Muscle layer of colon (tissue), 2 donors: Measurements from ENCODE around the gene FSTL5.

Experiments
- H3K27ac ChIP-seq: one replicate; pipeline ENCODE4 v1.7.0; 2013; ENCODE audit warnings: low read depth, mild to moderate bottlenecking, low read length, moderate library complexity
- H3K27me3 ChIP-seq, 2 donors: one replicate each; pipeline ENCODE4 v1.7.0; 2013; ENCODE audit warnings: low read length in 2 of 2, mild to moderate bottlenecking in 2 of 2; ENCODE audit not compliant: insufficient read depth in 2 of 2, control insufficient read depth in 1 of 2
- H3K36me3 ChIP-seq: one replicate; pipeline ENCODE4 v1.7.0; 2013; ENCODE audit warnings: mild to moderate bottlenecking, low read length; ENCODE audit not compliant: insufficient read depth
- H3K4me1 ChIP-seq: one replicate; pipeline ENCODE4 v1.7.0; 2013; ENCODE audit warnings: mild to moderate bottlenecking, low read length; ENCODE audit not compliant: insufficient read depth
- H3K4me3 ChIP-seq, 2 donors: one replicate each; pipeline ENCODE4 v1.7.0; 2013; ENCODE audit warnings: low read length in 2 of 2, low read depth in 1 of 2, mild to moderate bottlenecking in 1 of 2, moderate library complexity in 1 of 2
- H3K9ac ChIP-seq: one replicate; pipeline ENCODE4 v1.7.0; 2013; ENCODE audit warnings: low read length
- H3K9me3 ChIP-seq: one replicate; pipeline ENCODE4 v1.7.0; 2013; ENCODE audit warnings: mild to moderate bottlenecking, low read length
- donor health status: abdominal sarcoma.
- donor health status: Adenocarcinoma of cecum.

The FSTL5 gene

DNA sequence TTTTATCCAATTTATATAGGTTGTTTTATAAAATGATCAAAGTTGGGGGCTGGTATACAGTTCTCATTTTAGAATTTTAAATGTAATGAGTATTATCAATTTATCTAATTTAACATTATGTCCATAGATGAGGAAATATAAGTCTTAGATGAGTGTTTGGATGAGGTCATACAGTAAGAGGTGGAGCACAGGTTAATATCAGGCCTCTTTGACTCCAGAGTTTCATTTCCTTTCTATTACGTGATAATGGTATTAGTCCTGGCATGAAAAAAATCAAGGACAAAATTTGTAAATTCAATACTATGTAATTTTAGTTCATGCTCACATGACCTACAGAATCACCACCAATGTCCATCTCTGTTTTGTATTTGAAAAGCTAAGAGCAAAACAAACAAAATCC is 269.8 kb downstream of the FSTL5 start:
- H3K36me3 ChIP-seq, result no peaks in the 10 kb centered on the region
- H3K27ac ChIP-seq, result no peak overlapping the region
- H3K9me3 ChIP-seq, result no peaks in the 10 kb centered on the region
- H3K4me1 ChIP-seq, result no peaks in the 10 kb centered on the region
- H3K9ac ChIP-seq, result no peak overlapping the region
- no peak overlapping the region for H3K4me3 ChIP-seq
- H3K27me3 ChIP-seq, result no peaks in the 10 kb centered on the region

DNA sequence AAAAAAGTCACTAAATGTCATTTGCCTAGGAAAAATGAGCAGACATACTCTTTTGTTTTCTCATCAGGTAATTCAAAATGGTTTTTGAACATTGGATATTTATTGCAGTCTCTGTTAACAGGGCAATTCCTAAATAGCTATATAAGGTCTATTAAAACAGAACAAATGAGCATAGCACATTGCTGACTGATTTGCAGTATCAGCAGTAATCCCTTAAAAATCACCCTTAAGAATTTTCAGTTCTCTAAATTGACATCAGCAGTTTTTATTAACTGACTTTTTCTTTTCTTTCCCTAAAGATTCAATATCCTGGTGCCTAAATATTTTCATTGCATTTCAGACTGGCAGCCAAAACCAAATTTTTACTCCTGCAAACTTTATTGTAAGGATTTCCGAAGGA is 270.2 kb downstream of the FSTL5 start:
- Histone ChIP-seq H3K9me3 (no peaks in the 10 kb centered on the region), H3K27ac (no peak overlapping the region), H3K4me3 (no peak overlapping the region), H3K27me3 (no peaks in the 10 kb centered on the region), H3K9ac (no peak overlapping the region), H3K36me3 (no peaks in the 10 kb centered on the region), H3K4me1 (no peaks in the 10 kb centered on the region)

DNA sequence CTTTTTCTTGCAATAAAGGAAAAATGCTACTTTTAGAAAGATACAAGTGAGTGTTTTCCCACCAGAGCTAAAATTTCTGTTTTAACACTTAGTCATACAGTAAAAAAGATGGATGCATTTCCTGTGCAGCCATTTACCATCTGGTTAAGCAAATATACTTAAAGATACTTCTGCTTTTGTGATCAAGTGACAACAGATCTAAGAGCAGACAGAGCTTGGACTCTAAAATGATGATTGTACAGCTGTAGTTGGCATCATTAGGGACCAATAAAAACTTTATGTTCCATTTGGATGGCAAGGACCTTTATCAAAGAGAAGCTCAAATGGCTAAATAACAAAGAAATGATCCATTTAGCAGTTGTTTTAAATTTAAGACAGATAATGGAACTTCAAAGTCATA is 270.8 kb downstream of the FSTL5 start:
- Histone ChIP-seq H3K27me3 (no peaks in the 10 kb centered on the region), H3K9ac (no peak overlapping the region), H3K9me3 (no peaks in the 10 kb centered on the region), H3K4me3 (no peak overlapping the region), H3K27ac (no peak overlapping the region), H3K4me1 (no peaks in the 10 kb centered on the region), H3K36me3 (no peaks in the 10 kb centered on the region)

DNA sequence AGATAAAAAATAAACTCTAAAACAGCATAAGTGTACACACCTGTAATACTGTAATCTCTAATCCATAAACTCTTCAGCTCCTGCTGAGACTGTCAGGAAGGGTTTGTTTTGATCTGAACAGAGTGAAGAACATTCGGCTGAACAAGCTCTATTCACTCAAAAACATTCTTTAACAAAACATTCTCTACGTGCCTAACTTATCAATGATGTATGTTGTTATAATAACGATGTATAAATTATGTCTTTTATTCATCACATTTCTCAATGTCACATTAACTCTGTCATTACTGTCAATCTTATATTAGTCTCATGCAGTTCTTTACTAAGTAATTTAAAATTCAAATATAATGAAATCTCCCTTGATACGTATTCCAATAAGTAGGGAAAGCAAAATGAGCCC is 280.6 kb downstream of the FSTL5 start:
- Histone ChIP-seq H3K9me3 (no peaks in the 10 kb centered on the region), H3K4me3 (no peak overlapping the region), H3K27me3 (no peaks in the 10 kb centered on the region), H3K9ac (no peak overlapping the region), H3K4me1 (no peaks in the 10 kb centered on the region), H3K27ac (no peak overlapping the region), H3K36me3 (no peaks in the 10 kb centered on the region)

DNA sequence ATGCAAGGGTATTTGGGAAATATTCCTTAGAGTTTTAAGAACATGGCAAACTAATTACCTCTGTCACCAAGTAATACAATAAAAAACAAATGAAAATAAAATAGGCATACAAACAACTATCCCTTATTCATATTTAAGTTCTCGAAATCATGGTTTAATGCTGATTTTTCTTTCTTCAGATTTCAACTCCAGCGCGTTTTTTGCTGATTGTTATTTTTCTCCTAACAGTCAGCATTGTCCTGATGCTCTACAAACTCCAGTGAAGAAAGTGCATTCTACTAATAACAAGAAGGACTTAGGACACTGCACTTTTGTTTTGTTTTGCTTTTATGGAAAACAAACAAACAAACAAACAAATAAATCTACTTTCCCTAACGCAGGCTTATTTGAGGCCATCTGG is 282.4 kb downstream of the FSTL5 start:
- no peaks in the 10 kb centered on the region for H3K36me3 ChIP-seq
- no peak overlapping the region for H3K9ac ChIP-seq
- no peaks in the 10 kb centered on the region for H3K27me3 ChIP-seq
- H3K4me1 ChIP-seq, result no peaks in the 10 kb centered on the region
- H3K27ac ChIP-seq, result no peak overlapping the region
- H3K4me3 ChIP-seq, result no peak overlapping the region
- no peaks in the 10 kb centered on the region for H3K9me3 ChIP-seq

DNA sequence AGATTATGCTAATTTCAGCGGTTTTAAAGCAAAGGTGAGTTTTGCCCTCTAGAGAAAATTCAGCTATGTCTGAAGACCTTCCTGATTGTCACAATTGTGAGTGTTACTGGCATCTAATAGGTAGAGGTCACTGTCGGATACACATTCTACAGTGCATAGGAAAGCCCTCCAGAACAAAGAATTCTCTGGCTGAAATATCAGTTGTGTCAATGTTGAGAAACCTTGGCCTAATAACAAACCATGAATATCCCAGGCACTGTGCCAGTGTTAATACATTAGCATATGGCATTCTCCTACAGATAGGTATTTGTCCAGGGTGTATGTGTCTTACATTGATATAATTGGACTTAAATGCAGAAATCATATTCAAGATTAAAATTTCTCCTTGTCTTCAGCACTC is 294.3 kb downstream of the FSTL5 start:
- Histone ChIP-seq H3K9me3 (no peaks in the 10 kb centered on the region), H3K27ac (no peak overlapping the region), H3K4me1 (no peaks in the 10 kb centered on the region), H3K36me3 (no peaks in the 10 kb centered on the region), H3K27me3 (no peaks in the 10 kb centered on the region), H3K9ac (no peak overlapping the region), H3K4me3 (no peak overlapping the region)

DNA sequence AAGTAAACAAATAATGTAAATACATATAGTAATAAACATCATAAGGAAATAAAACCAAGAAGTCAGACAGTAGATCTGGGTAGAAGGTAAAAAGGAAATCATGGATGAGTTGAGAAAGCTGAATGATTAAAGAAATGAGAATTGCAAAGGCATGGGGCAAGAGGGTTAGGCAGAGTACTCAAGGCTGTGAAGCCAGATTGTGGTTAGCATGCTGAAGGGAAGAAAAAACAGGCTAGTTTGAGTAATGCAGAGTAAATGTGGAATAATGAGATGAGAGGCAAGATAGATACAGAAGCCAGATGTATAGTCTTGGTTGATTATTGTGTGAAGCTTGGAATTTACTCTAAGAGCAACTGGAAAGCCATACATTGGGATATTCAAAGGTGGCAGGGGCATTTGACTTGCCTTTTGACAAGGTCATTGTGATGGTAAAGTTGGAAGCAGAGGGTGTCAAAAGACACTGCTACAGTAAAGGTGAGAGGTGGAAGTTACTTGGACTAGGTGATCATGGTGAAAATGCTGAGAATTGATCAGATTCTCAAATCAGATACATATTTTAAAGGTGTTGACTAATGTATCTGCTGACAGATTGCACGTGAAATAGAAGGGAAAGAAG is 307.0 kb downstream of the FSTL5 start:
- no peaks in the 10 kb centered on the region for H3K36me3 ChIP-seq
- H3K4me3 ChIP-seq, result no peak overlapping the region
- H3K9ac ChIP-seq, result no peak overlapping the region
- no peaks in the 10 kb centered on the region for H3K4me1 ChIP-seq
- no peaks in the 10 kb centered on the region for H3K27me3 ChIP-seq
- H3K9me3 ChIP-seq, result no peaks in the 10 kb centered on the region
- H3K27ac ChIP-seq, result no peak overlapping the region

DNA sequence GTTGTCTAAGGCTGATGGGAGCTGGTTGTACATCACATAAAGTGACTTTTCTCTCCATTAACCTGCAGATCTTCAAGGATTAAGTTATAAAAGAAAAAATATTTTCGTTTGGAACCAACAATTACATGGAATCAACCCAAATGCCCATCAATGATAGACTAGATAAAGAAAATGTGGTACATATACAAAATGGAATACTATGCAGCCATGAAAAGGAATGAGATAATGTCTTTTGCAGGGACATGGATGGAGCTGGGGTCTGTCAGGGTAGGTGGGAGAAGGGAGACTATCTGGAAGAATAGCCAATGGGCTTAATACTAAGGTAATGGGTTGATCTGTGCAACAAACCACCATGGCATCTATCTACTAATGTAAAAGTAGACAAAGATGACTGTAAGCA is 313.2 kb downstream of the FSTL5 start:
- no peak overlapping the region for H3K4me3 ChIP-seq
- no peaks in the 10 kb centered on the region for H3K9me3 ChIP-seq

DNA sequence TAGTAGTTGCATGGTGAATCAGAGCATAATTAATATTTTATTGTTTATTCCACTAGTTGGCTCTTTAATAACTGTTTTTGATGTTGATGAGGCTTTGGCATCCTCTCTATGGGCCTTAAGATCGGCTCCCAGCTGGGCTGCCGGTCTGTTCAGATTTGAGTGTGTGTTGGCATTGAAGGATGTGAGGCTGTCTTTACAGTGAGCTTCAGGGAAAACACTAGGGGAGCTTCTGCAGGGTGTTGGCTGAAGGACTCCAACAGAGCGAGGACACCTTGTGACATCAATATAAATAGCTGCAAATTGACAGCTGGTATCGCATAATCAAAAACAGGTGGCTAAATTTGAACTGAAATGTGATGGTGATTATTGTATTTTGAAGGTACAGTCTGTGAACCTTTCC is 322.0 kb downstream of the FSTL5 start:
- Histone ChIP-seq H3K4me3 (no peak overlapping the region), H3K36me3 (no peaks in the 10 kb centered on the region), H3K27ac (no peak overlapping the region), H3K9ac (no peak overlapping the region), H3K4me1 (no peaks in the 10 kb centered on the region), H3K9me3 (no peaks in the 10 kb centered on the region), H3K27me3 (no peaks in the 10 kb centered on the region)

More for the DNA sequence above, 313.2 kb downstream of the FSTL5 start:
- Histone ChIP-seq H3K36me3 (no peaks in the 10 kb centered on the region), H3K27me3 (no peaks in the 10 kb centered on the region), H3K27ac (no peak overlapping the region), H3K4me1 (no peaks in the 10 kb centered on the region), H3K9ac (no peak overlapping the region)

DNA sequence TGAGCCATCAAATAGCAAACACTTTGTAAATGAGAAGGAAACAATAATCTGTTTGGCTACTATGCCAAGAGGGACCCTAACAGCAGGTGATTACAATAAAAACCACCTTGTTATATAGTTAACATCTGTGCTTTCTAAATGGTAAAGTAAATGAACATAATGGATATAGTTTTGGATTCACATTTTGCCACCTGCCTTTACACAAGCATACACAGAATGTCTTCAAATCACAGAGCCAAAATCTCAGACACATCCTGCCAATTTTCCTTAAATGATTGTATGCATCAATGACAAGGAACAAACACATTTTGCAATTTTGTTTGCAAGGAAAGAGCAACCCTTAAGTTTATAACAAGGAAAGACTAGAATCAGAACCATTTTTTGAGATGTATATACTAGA is 334.2 kb downstream of the FSTL5 start:
- H3K4me1 ChIP-seq, result no peaks in the 10 kb centered on the region
- H3K9me3 ChIP-seq, result no peaks in the 10 kb centered on the region
- no peaks in the 10 kb centered on the region for H3K36me3 ChIP-seq
- H3K9ac ChIP-seq, result no peak overlapping the region
- H3K27ac ChIP-seq, result no peak overlapping the region
- H3K27me3 ChIP-seq, result no peaks in the 10 kb centered on the region
- H3K4me3 ChIP-seq, result no peak overlapping the region

DNA sequence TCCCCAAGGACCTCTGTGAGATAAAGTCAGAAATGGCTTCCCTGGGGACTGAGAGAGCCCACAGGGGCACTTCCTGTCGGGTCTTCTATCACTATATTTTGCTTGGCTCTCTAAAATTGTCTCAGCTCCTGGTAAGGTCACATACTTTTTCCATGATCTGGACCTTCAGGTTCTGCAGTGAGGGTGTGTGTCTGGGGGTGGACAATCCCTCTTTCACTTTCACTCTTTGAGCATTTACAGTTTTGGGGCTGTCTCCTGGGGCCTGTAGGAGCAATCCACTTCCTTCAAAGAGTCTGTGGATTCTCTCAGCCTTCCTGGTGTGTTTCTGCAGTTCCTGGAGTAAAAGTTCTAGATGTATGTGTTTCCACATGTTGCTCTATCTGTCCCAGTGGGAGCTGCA is 335.7 kb downstream of the FSTL5 start:
- no peaks in the 10 kb centered on the region for H3K36me3 ChIP-seq
- H3K9ac ChIP-seq, result no peak overlapping the region
- no peak overlapping the region for H3K4me3 ChIP-seq
- no peaks in the 10 kb centered on the region for H3K4me1 ChIP-seq
- no peaks in the 10 kb centered on the region for H3K9me3 ChIP-seq
- no peaks in the 10 kb centered on the region for H3K27me3 ChIP-seq
- no peak overlapping the region for H3K27ac ChIP-seq

DNA sequence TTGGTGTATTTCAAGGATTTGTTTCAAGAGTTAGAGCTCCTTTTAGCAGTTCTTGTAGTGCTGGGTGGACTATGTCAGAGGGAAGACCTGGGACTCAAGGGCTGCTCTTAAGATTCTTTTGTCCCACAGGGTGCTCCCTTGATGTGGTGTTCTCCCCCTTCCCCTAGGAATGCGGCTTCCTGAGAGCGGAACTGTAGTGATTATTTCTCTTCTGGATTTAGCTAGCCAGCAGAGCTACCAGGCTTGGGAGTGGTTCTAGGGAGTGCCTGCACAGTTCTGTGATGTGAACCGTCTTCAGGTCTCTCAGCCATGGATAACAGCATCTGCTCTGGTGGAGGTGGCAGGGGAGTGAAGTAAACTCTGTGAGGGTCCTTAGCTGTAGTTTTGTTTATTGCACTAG is 336.8 kb downstream of the FSTL5 start:
- H3K27me3 ChIP-seq, result no peaks in the 10 kb centered on the region
- H3K9ac ChIP-seq, result no peak overlapping the region
- no peak overlapping the region for H3K4me3 ChIP-seq
- H3K9me3 ChIP-seq, result no peaks in the 10 kb centered on the region
- H3K4me1 ChIP-seq, result no peaks in the 10 kb centered on the region
- H3K27ac ChIP-seq, result no peak overlapping the region
- H3K36me3 ChIP-seq, result no peaks in the 10 kb centered on the region
